Measurements from ENCODE around the gene PRKAR1B. TPM values are rescaled to one million over a fixed set of nuclear protein-coding genes. Genes with fewer than 3 reads are reported as not detected.

PRKAR1B gene
- total and polyA plus RNA-seq, 5 donors, result 20.7 to 38.3 (median 23.8) TPM

- Histone ChIP-seq H3K4me1 (ENCODE audit: control insufficient read depth, insufficient read depth, low read length) (no peaks in the 10 kb centered on the region), H3K27ac (ENCODE audit: low read length) (no peak overlapping the region), H3K9me3 (ENCODE audit: control insufficient read depth, low read length) (no peaks in the 10 kb centered on the region), H3K4me3 (ENCODE audit: low read length) (no peak overlapping the region), H3K27me3 (ENCODE audit: control insufficient read depth, insufficient read depth) (no peaks in the 10 kb centered on the region)
- ATAC-seq (peak in 1 of 2 donors; percentile 77), DNase-seq (peak; percentile 24 to 58 (median 30))
- 80% methylated on average over 16 of the region's 16 CpGs for WGBS
- intact Hi-C loops (cut with DNase I), result loop anchor here in 1 of 4 donors (10.0 kb wide), 1 partner anchor 80 kb away; no protein-coding TSS in a partner anchor
Observed at GRCh38 chr7:674454-675410, 52.3 kb downstream of the PRKAR1B start.

- DNase-seq (peak in 2 of 3 donors; percentile 20 to 30), ATAC-seq (no peak)
- Histone ChIP-seq H3K27me3 (ENCODE audit: control insufficient read depth, insufficient read depth) (no peaks in the 10 kb centered on the region), H3K9me3 (ENCODE audit: control insufficient read depth, low read length) (no peaks in the 10 kb centered on the region), H3K4me1 (ENCODE audit: control insufficient read depth, insufficient read depth, low read length) (no peaks in the 10 kb centered on the region), H3K27ac (ENCODE audit: low read length) (no peak overlapping the region), H3K4me3 (ENCODE audit: low read length) (no peak overlapping the region)
- intact Hi-C loops (cut with DNase I), result loop anchor here in 1 of 4 donors (10.0 kb wide), 1 partner anchor 81 kb away; no protein-coding TSS in a partner anchor
- WGBS, result 95% methylated on average over 13 of the region's 13 CpGs
Observed at GRCh38 chr7:673681-674453, 53.2 kb downstream of the PRKAR1B start.

- no peaks in the 10 kb centered on the region for H3K27me3 ChIP-seq (ENCODE audit: control insufficient read depth, insufficient read depth)
- H3K27ac ChIP-seq (ENCODE audit: low read length), result no peak overlapping the region
- H3K4me1 ChIP-seq (ENCODE audit: control insufficient read depth, insufficient read depth, low read length), result peaks cover under 1% of the 10 kb centered on the region
- ATAC-seq (no peak), DNase-seq (no peak)
- intact Hi-C loops (cut with DNase I), result loop anchor here in 1 of 4 donors (10.0 kb wide), 1 partner anchor 82 kb away; no protein-coding TSS in a partner anchor
- H3K9me3 ChIP-seq (ENCODE audit: control insufficient read depth, low read length), result no peaks in the 10 kb centered on the region
- H3K4me3 ChIP-seq (ENCODE audit: low read length), result no peak overlapping the region
- WGBS, result 91% methylated on average over 8 of the region's 8 CpGs
Observed at GRCh38 chr7:672891-673290, 54.2 kb downstream of the PRKAR1B start.

GRCh38 chr7:671415-672042 lies 55.6 kb downstream of the PRKAR1B start:
- H3K27me3 ChIP-seq (ENCODE audit: control insufficient read depth, insufficient read depth), result no peaks in the 10 kb centered on the region
- no peak overlapping the region for H3K27ac ChIP-seq (ENCODE audit: low read length)
- DNase-seq (peak in 1 of 3 donors; percentile 35), ATAC-seq (no peak)
- WGBS, result 94% methylated on average over 10 of the region's 10 CpGs
- no peak overlapping the region for H3K4me3 ChIP-seq (ENCODE audit: low read length)
- H3K9me3 ChIP-seq (ENCODE audit: control insufficient read depth, low read length), result no peaks in the 10 kb centered on the region
- intact Hi-C loops (cut with DNase I), result loop anchor here in 1 of 4 donors (10.0 kb wide), 1 partner anchor 83 kb away; no protein-coding TSS in a partner anchor
- H3K4me1 ChIP-seq (ENCODE audit: control insufficient read depth, insufficient read depth, low read length), result peaks cover 7% of the 10 kb centered on the region

- WGBS, result 93% methylated on average over 54 of the region's 54 CpGs
- Histone ChIP-seq H3K4me1 (ENCODE audit: control insufficient read depth, insufficient read depth, low read length) (peaks cover 7% of the 10 kb centered on the region), H3K9me3 (ENCODE audit: control insufficient read depth, low read length) (no peaks in the 10 kb centered on the region), H3K4me3 (ENCODE audit: low read length) (no peak overlapping the region), H3K27me3 (ENCODE audit: control insufficient read depth, insufficient read depth) (no peaks in the 10 kb centered on the region), H3K27ac (ENCODE audit: low read length) (no peak overlapping the region)
- intact Hi-C loops (cut with DNase I), result loop anchor here in 1 of 4 donors (10.0 kb wide), 1 partner anchor 84 kb away; no protein-coding TSS in a partner anchor
- DNase-seq (peak in 2 of 3 donors; percentile 31 to 41), ATAC-seq (no peak)
Observed at GRCh38 chr7:670501-671390, 56.3 kb downstream of the PRKAR1B start.

- Histone ChIP-seq H3K4me1 (ENCODE audit: control insufficient read depth, insufficient read depth, low read length) (peaks cover 9% of the 10 kb centered on the region), H3K9me3 (ENCODE audit: control insufficient read depth, low read length) (no peaks in the 10 kb centered on the region), H3K27ac (ENCODE audit: low read length) (no peak overlapping the region), H3K27me3 (ENCODE audit: control insufficient read depth, insufficient read depth) (no peaks in the 10 kb centered on the region), H3K4me3 (ENCODE audit: low read length) (no peak overlapping the region)
- intact Hi-C loops (cut with DNase I), result no loop called here
- DNase-seq, result no peak
- no peak for ATAC-seq
- WGBS, result 91% methylated on average over 4 of the region's 4 CpGs
Observed at GRCh38 chr7:668958-669357, 58.1 kb downstream of the PRKAR1B start.

GRCh38 chr7:668139-668931 lies 58.7 kb downstream of the PRKAR1B start:
- intact Hi-C loops (cut with DNase I), result no loop called here
- no peaks in the 10 kb centered on the region for H3K9me3 ChIP-seq (ENCODE audit: control insufficient read depth, low read length)
- ATAC-seq, result peak; percentile 23 to 53
- H3K27ac ChIP-seq (ENCODE audit: low read length), result peak overlapping the region; percentile 25
- DNase-seq, result peak in 2 of 3 donors; percentile 58 to 62
- no peak overlapping the region for H3K4me3 ChIP-seq (ENCODE audit: low read length)
- H3K27me3 ChIP-seq (ENCODE audit: control insufficient read depth, insufficient read depth), result no peaks in the 10 kb centered on the region
- H3K4me1 ChIP-seq (ENCODE audit: control insufficient read depth, insufficient read depth, low read length), result peaks cover 11% of the 10 kb centered on the region
- 22% methylated on average over 16 of the region's 16 CpGs for WGBS

GRCh38 chr7:666454-667292 lies 60.4 kb downstream of the PRKAR1B start:
- Histone ChIP-seq H3K27ac (ENCODE audit: low read length) (peak overlapping the region; percentile 61), H3K27me3 (ENCODE audit: control insufficient read depth, insufficient read depth) (no peaks in the 10 kb centered on the region), H3K9me3 (ENCODE audit: control insufficient read depth, low read length) (no peaks in the 10 kb centered on the region), H3K4me3 (ENCODE audit: low read length) (no peak overlapping the region), H3K4me1 (ENCODE audit: control insufficient read depth, insufficient read depth, low read length) (peaks cover 11% of the 10 kb centered on the region)
- intact Hi-C loops (cut with DNase I), result no loop called here
- ATAC-seq (no peak), DNase-seq (peak in 1 of 3 donors; percentile 41)
- WGBS, result 99% methylated on average over 7 of the region's 7 CpGs

Data from right cardiac atrium (tissue), 5 donors.